A673 (cell line): ENCODE measurements around the gene ACOT7. TPM values are rescaled to one million over a fixed set of nuclear protein-coding genes. Genes with fewer than 3 reads are reported as not detected.

Experiments used
- BruUV-seq: library from RNA; stranded (reverse); fragments of 400-500 nt; replicated peaks from 2 replicates; lab custom pipeline; 2021; lab: Mats Ljungman, UMichigan
- CTCF ChIA-PET: fragments of 300-600 bp; sonication (Branson Sonifier 250); formaldehyde crosslinking; loops from one replicate; lab custom pipeline; 2022; ENCODE audit warnings: antibody characterized with exemption; lab: Charles Lee
- POLR2A ChIA-PET: fragments of 300-600 bp; sonication (Branson Sonifier 250); formaldehyde crosslinking; loops from one replicate; lab custom pipeline; 2022; ENCODE audit warnings: antibody characterized with exemption; ENCODE audit not compliant: low non-redundant PET; lab: Charles Lee
- DNase-seq: peaks from one replicate; pipeline ENCODE4 v3.0.0-alpha.2; 2015; ENCODE audit warnings: low spot score
- H3K27ac ChIP-seq: fragments of 200-600 bp; sonication (generic); 2 replicates; pipeline ENCODE4 v1.5.1; 2016; ENCODE audit warnings: mixed run types, low read depth, mild to moderate bottlenecking, mixed read lengths, antibody characterized with exemption, low read length; ENCODE audit not compliant: poor library complexity, severe bottlenecking
- H3K27me3 ChIP-seq: fragments of 200-600 bp; sonication (generic); replicated peaks from 2 replicates; pipeline ENCODE4 v1.6.1; 2017; ENCODE audit warnings: mixed run types, low read depth, mild to moderate bottlenecking, mixed read lengths, antibody characterized with exemption, low read length; ENCODE audit not compliant: insufficient read depth, poor library complexity
- H3K36me3 ChIP-seq: fragments of 200-600 bp; sonication (generic); 2 replicates; pipeline ENCODE4 v1.6.1; 2016; ENCODE audit warnings: mixed run types, mild to moderate bottlenecking, mixed read lengths, antibody characterized with exemption, low read length; ENCODE audit not compliant: insufficient read depth, poor library complexity, severe bottlenecking
- H3K4me1 ChIP-seq: fragments of 200-600 bp; sonication (generic); 2 replicates; pipeline ENCODE4 v1.6.1; 2017; ENCODE audit warnings: mixed run types, mild to moderate bottlenecking, mixed read lengths, antibody characterized with exemption, low read length; ENCODE audit not compliant: insufficient read depth, poor library complexity, severe bottlenecking
- H3K4me3 ChIP-seq: fragments of 200-600 bp; sonication (generic); 2 replicates; pipeline ENCODE4 v1.5.1; 2016; ENCODE audit warnings: low read depth, mixed run types, mild to moderate bottlenecking, mixed read lengths, low read length; ENCODE audit not compliant: poor library complexity, severe bottlenecking
- H3K9me3 ChIP-seq: fragments of 200-600 bp; sonication (generic); 2 replicates; pipeline ENCODE4 v1.6.1; 2016; ENCODE audit warnings: mixed run types, low read depth, mild to moderate bottlenecking, mixed read lengths, antibody characterized with exemption, low read length; ENCODE audit not compliant: poor library complexity, severe bottlenecking
- CTCF ChIP-seq: fragments of 300-800, 200-600 bp; sonication (generic); conservative IDR thresholded peaks from 2 replicates; pipeline ENCODE4 v1.5.1; 2017; ENCODE audit warnings: low read depth, mild to moderate bottlenecking, antibody characterized with exemption, low read length, moderate library complexity, mixed read lengths
- EZH2 ChIP-seq: fragments of 200-600 bp; sonication (generic); IDR thresholded peaks from 2 replicates; pipeline ENCODE4 v1.6.1; 2017; ENCODE audit warnings: borderline replicate concordance, low read depth, mild to moderate bottlenecking, mixed read lengths, antibody characterized with exemption, low read length; ENCODE audit not compliant: poor library complexity, severe bottlenecking
- intact Hi-C: fragments of 100-400 bp; cut with micrococcal nuclease; formaldehyde crosslinking; loops from one replicate; pipeline ENCODE4 v1.10.0; 2022; ENCODE audit not compliant: unreplicated experiment
- total RNA-seq: library from RNA; stranded (reverse); gene quantifications from 2 replicates; pipeline ENCODE4 v1.2.3, GENCODE V29; 2021

Gene ACOT7
- total RNA-seq, 1 experiment from 2014 or later = 132 TPM

- Histone ChIP-seq H3K9me3 (no peaks in the 10 kb centered on the region), H3K36me3 (no peaks in the 10 kb centered on the region), H3K4me3 (no peak overlapping the region), H3K27ac (no peak overlapping the region), H3K4me1 (no peaks in the 10 kb centered on the region), H3K27me3 (no peaks in the 10 kb centered on the region)
- CTCF ChIA-PET = no interaction called here
- BruUV-seq = no TSS peak
- TF ChIP-seq EZH2 (no peak), CTCF (no peak)
- POLR2A ChIA-PET = no interaction called here
- DNase-seq = no peak
- intact Hi-C loops = no loop called here
Observed at GRCh38 chr1:6294890-6295556, 98.5 kb downstream of the ACOT7 start.

DNA sequence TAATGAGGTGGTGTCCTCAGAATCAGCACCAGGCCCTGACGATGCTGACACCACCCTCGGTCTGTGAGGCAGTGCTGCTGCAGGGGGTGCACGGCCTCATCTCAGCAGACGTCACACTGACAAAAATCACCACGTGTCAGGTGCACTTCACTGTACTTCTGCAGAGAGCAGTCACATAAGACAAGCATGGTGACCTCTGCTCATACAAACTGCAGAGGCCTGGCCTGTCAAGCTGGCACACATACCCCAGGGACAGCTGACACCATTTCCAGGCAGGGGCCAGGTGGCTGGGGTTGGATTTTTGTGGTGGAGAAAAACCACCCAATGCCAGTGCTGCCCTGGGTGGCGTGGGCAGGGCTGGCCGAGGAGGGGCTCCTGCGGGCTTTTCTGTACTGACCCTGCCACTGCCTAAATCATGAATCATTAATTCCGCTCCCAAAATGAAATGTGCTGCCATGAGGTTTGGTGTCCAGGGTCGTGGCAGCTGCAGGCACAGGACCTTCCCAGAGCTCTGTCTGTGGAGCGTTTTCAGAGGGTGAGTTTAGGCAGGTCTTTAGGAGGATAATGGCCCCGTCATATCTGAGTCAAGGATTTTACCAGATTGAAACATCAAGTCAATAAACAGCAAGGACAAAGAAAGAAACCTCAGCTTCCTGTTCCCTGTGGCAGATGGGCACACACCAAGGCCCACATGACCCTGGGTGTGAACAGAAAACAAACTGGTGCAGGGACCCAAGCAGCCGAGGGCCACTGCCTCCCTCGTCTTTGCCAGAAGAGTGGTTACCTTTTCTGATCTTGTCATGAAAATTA lies 99.3 kb downstream of the ACOT7 start:
- H3K4me3 ChIP-seq = no peak overlapping the region
- CTCF ChIA-PET = no interaction called here
- H3K27ac ChIP-seq = no peak overlapping the region
- H3K4me1 ChIP-seq = no peaks in the 10 kb centered on the region
- no TSS peak for BruUV-seq
- no peak for DNase-seq
- intact Hi-C loops = no loop called here
- TF ChIP-seq CTCF (no peak), EZH2 (no peak)
- no peaks in the 10 kb centered on the region for H3K27me3 ChIP-seq
- H3K36me3 ChIP-seq = no peaks in the 10 kb centered on the region
- POLR2A ChIA-PET = no interaction called here
- no peaks in the 10 kb centered on the region for H3K9me3 ChIP-seq

DNA sequence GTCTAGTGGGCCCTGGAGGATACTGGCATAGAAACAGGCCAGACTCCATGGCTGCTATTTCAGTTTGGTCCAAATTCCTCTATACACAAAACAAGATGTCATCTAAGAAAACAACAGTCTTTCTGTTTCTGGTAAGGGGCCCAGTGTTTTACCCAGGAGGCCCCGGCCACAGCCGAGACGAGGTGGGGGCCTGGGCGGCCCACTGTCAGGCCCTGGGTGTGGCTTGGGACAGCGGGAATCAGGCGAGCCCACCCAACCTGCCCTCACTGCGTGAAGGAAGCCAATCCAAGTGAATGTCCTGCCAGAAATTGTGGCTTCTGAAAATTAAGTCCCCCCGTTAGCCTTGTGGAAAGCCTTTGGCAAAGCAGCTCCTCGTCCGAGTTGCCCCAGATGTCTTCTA lies 101.5 kb downstream of the ACOT7 start:
- Histone ChIP-seq H3K4me3 (no peak overlapping the region), H3K4me1 (no peaks in the 10 kb centered on the region), H3K9me3 (no peaks in the 10 kb centered on the region), H3K27ac (no peak overlapping the region), H3K27me3 (no peaks in the 10 kb centered on the region), H3K36me3 (no peaks in the 10 kb centered on the region)
- TF ChIP-seq CTCF (no peak), EZH2 (no peak)
- ChIA-PET CTCF (no interaction called here), POLR2A (no interaction called here)
- no peak for DNase-seq
- intact Hi-C loops = no loop called here
- no TSS peak for BruUV-seq
